Adrenal gland (tissue), 12 donors: ENCODE measurements around the gene ISLR. TPM values are rescaled to one million over a fixed set of nuclear protein-coding genes. Genes with fewer than 3 reads are reported as not detected.

ENCODE experiments used
- DNase-seq, 7 donors: peaks; one replicate each; pipeline ENCODE4 v3.0.0-alpha.2; 2019 to 2020
- H3K27ac ChIP-seq, 5 donors: fragments of 200-600 bp; sonication (generic) in 4 of 5; 1 replicate in 3 of 5; 2 replicates in 2 of 5; pipeline versions ENCODE4 v1.5.1 to v1.8.0; 2016 to 2020; ENCODE audit warnings: mild to moderate bottlenecking in 1 of 5
- H3K27me3 ChIP-seq: fragments of 200-600 bp; 2 replicates; pipeline ENCODE4 v1.8.0; 2021
- H3K36me3 ChIP-seq, 2 donors: fragments of 200-600 bp; replicated peaks in 1 of 2; 1 replicate in 1 of 2; 2 replicates in 1 of 2; pipeline versions ENCODE4 v1.5.1 to v1.8.0; 2018 to 2022
- H3K4me1 ChIP-seq, 2 donors: fragments of 200-600 bp; replicated peaks in 1 of 2; 1 replicate in 1 of 2; 2 replicates in 1 of 2; pipeline versions ENCODE4 v1.5.1 to v1.8.0; 2018 to 2021
- H3K4me3 ChIP-seq, 4 donors: fragments of 200-600 bp; sonication (generic) in 3 of 4; one replicate each; pipeline ENCODE4 v1.5.1; 2016 to 2018
- H3K9me3 ChIP-seq, 3 donors: fragments of 200-600 bp; sonication (generic) in 1 of 3; replicated peaks in 1 of 3; 1 replicate in 2 of 3; 2 replicates in 1 of 3; pipeline versions ENCODE4 v1.5.1 to v1.8.0; 2016 to 2021
- CTCF ChIP-seq, 6 experiments: fragments of 450-650 bp in 4 of 6; fragments of 200-600 bp in 2 of 6; sonication (generic) in 1 of 6; IDR thresholded peaks; 1 replicate in 5 of 6; 2 replicates in 1 of 6; pipeline versions ENCODE4 v1.5.1 to v1.8.0; 2016 to 2021; ENCODE audit warnings: antibody characterized with exemption in 6 of 6, mild to moderate bottlenecking in 2 of 6, moderate library complexity in 1 of 6
- POLR2A ChIP-seq, 2 donors: fragments of 450-650 bp; IDR thresholded peaks; one replicate each; pipeline ENCODE4 v1.6.1; 2017; ENCODE audit warnings: antibody characterized with exemption in 2 of 2, mild to moderate bottlenecking in 2 of 2, moderate library complexity in 1 of 2
- WGBS, 4 donors: extraction: QIAGEN DNeasy Blood & Tissue Kit in 2 of 4; methylation state at CpG; one replicate each; pipeline versions ENCODE4 v1.1.5 to v1.1.7; 2013 to 2017; 5-methylcytosine and 5-hydroxymethylcytosine counted together
- intact Hi-C, 2 donors: fragments of 100-400 bp; cut with DNase I; formaldehyde crosslinking; loops; one replicate each; pipeline versions ENCODE4 v1.14.1 to v1.15.0; 2022 to 2023
- polyA plus RNA-seq, 3 donors: library from polyadenylated mRNA; stranded (reverse); fragments of 200-250 nt in 2 of 3; fragments of 350-450 nt in 1 of 3; fragmentation: Illumina TruSeq in 1 of 3; extraction: RNeasy Lipid Tissue Mini Kit (QIAGEN cat#74804) in 1 of 3; gene quantifications; one replicate each; pipeline ENCODE4 v1.2.3, GENCODE V29; 2013 to 2014
- total RNA-seq, 9 donors: library from RNA; depleted of rRNA in 4 of 9; stranded (reverse); fragments of >200 nt in 4 of 9; fragments of 120-200 nt in 1 of 9; fragmentation: NEBNext Ultra II Directional in 1 of 9; extraction: Animal tissue kit (Norgen Biotek cat#: 25700) in 1 of 9; gene quantifications; one replicate each; pipeline versions ENCODE4 v1.1.0 to v1.2.4, GENCODE V29; 2013 to 2023
- donor health status: healthy with polysubstance abuse.
- donor health status: Bipolar disorder and iron deficiency.
- donor health status: DM: yes; HTN: yes; CAD: no.
- donor health status: DM: no; HTN: no; CAD: no.
- donor health status: DM: no; HTN: no; CAD: no.
- donor health status: DM: yes; HTN: yes; CAD: no.

Gene ISLR
- total and polyA plus RNA-seq, 12 donors: 6.1 to 63.4 (median 22.9) TPM

- TF ChIP-seq CTCF (IDR thresholded peaks at IDR 0.05) (peak; percentile 89 to 99 (median 98)), POLR2A (IDR thresholded peaks at IDR 0.05) (no peak)
- H3K4me3 ChIP-seq: peak overlapping the region in 1 of 4 donors; percentile 45
- H3K9me3 ChIP-seq: no peaks in the 10 kb centered on the region
- WGBS, 4 donors: 12 to 21% (median 15%) methylated on average over 27 to 44 of the region's 44 CpGs
- H3K36me3 ChIP-seq: no peaks in the 10 kb centered on the region
- H3K27ac ChIP-seq: no peak overlapping the region
- peaks cover 50% of the 10 kb centered on the region for H3K27me3 ChIP-seq
- peaks cover 0 to 11% of the 10 kb centered on the region in 2 donors for H3K4me1 ChIP-seq
- intact Hi-C loops: loop anchor here (5.0 kb wide), 2 partner anchors 180 to 195 kb away; no protein-coding TSS in a partner anchor
- peak; percentile 82 to 94 (median 92) for DNase-seq
Observed at GRCh38 chr15:74127255-74127953, 46.1 kb upstream of the ISLR start.

GRCh38 chr15:74127954-74128784, 45.3 kb upstream of the ISLR start:
- DNase-seq: no peak
- H3K4me1 ChIP-seq: peaks cover 0 to 11% of the 10 kb centered on the region in 2 donors
- TF ChIP-seq CTCF (IDR thresholded peaks at IDR 0.05): no peak
- no peak for TF ChIP-seq POLR2A (IDR thresholded peaks at IDR 0.05)
- no peaks in the 10 kb centered on the region for H3K9me3 ChIP-seq
- peaks cover 58% of the 10 kb centered on the region for H3K27me3 ChIP-seq
- no peaks in the 10 kb centered on the region for H3K36me3 ChIP-seq
- peak overlapping the region in 1 of 4 donors; percentile 45 for H3K4me3 ChIP-seq
- intact Hi-C loops: loop anchor here (5.0 kb wide), 2 partner anchors 179 to 194 kb away; no protein-coding TSS in a partner anchor
- 14 to 24% (median 16%) methylated on average over 29 to 53 of the region's 53 CpGs for WGBS, 4 donors
- no peak overlapping the region for H3K27ac ChIP-seq

- peaks cover 66% of the 10 kb centered on the region for H3K27me3 ChIP-seq
- no peak overlapping the region for H3K4me3 ChIP-seq
- H3K27ac ChIP-seq: no peak overlapping the region
- H3K4me1 ChIP-seq: peaks cover 0 to 12% of the 10 kb centered on the region in 2 donors
- H3K9me3 ChIP-seq: no peaks in the 10 kb centered on the region
- 14 to 33% (median 18%) methylated on average over 7 to 43 of the region's 43 CpGs for WGBS, 4 donors
- DNase-seq: no peak
- no peaks in the 10 kb centered on the region for H3K36me3 ChIP-seq
- TF ChIP-seq POLR2A (IDR thresholded peaks at IDR 0.05) (no peak), CTCF (IDR thresholded peaks at IDR 0.05) (no peak)
- intact Hi-C loops: loop anchor here (5.0 kb wide), 2 partner anchors 178 to 193 kb away; no protein-coding TSS in a partner anchor
Observed at GRCh38 chr15:74128785-74129585, 44.5 kb upstream of the ISLR start.
